ENCODE measurements around the gene GATA5. TPM values are rescaled to one million over a fixed set of nuclear protein-coding genes. Genes with fewer than 3 reads are reported as not detected.

The GATA5 gene
- total RNA-seq, 1 donor from 2014 or later = 0.48 TPM

GRCh38 chr20:62488470-62488869, 12.7 kb upstream of the GATA5 start:
- DNase-seq (ENCODE audit: low spot score) = no peak

- DNase-seq (ENCODE audit: low spot score) = peak; percentile 89
Measured at GRCh38 chr20:62487561-62488354, 12.0 kb upstream of the GATA5 start.

GRCh38 chr20:62487118-62487517, 11.3 kb upstream of the GATA5 start:
- no peak for DNase-seq (ENCODE audit: low spot score)

- no peak for DNase-seq (ENCODE audit: low spot score)
Measured at GRCh38 chr20:62486484-62486883, 10.7 kb upstream of the GATA5 start.

- DNase-seq (ENCODE audit: low spot score) = no peak
Measured at GRCh38 chr20:62485701-62486089, 9.9 kb upstream of the GATA5 start.

- DNase-seq (ENCODE audit: low spot score) = peak; percentile 98
Measured at GRCh38 chr20:62485062-62485700, 9.4 kb upstream of the GATA5 start.

- no peak for DNase-seq (ENCODE audit: low spot score)
Measured at GRCh38 chr20:62484478-62484877, 8.7 kb upstream of the GATA5 start.

- no peak for DNase-seq (ENCODE audit: low spot score)
Measured at GRCh38 chr20:62483613-62484458, 8.0 kb upstream of the GATA5 start.

- peak; percentile 65 for DNase-seq (ENCODE audit: low spot score)
Measured at GRCh38 chr20:62482974-62483373, 7.2 kb upstream of the GATA5 start.

- DNase-seq (ENCODE audit: low spot score) = no peak
Measured at GRCh38 chr20:62482146-62482809, 6.5 kb upstream of the GATA5 start.

- no peak for DNase-seq (ENCODE audit: low spot score)
Measured at GRCh38 chr20:62481425-62482145, 5.8 kb upstream of the GATA5 start.

GRCh38 chr20:62480318-62480717, 4.5 kb upstream of the GATA5 start:
- no peak for DNase-seq (ENCODE audit: low spot score)

GRCh38 chr20:62479656-62480055, 3.9 kb upstream of the GATA5 start:
- DNase-seq (ENCODE audit: low spot score) = no peak

- no peak for DNase-seq (ENCODE audit: low spot score)
Measured at GRCh38 chr20:62479156-62479555, 3.4 kb upstream of the GATA5 start.

GRCh38 chr20:62477669-62478455, 2.1 kb upstream of the GATA5 start:
- no peak for DNase-seq (ENCODE audit: low spot score)

GRCh38 chr20:62476056-62476838, 452 bp upstream of the GATA5 start:
- DNase-seq (ENCODE audit: low spot score) = peak; percentile 53

- DNase-seq (ENCODE audit: low spot score) = no peak
Measured at GRCh38 chr20:62475027-62475771, 596 bp downstream of the GATA5 start.

- no peak for DNase-seq (ENCODE audit: low spot score)
Measured at GRCh38 chr20:62474604-62475026, 1.2 kb downstream of the GATA5 start.
